Thyroid gland (tissue), 4 donors: ENCODE measurements around the gene PLPPR5. TPM values are rescaled to one million over a fixed set of nuclear protein-coding genes. Genes with fewer than 3 reads are reported as not detected.

ENCODE experiments used
- DNase-seq, 2 donors: peaks; one replicate each; pipeline ENCODE4 v3.0.0-alpha.2; 2019
- H3K27ac ChIP-seq, 3 donors: fragments of 200-600 bp; sonication (generic); 1 replicate in 2 of 3; 2 replicates in 1 of 3; pipeline ENCODE4 v1.5.1; 2016 to 2019; ENCODE audit warnings: mild to moderate bottlenecking in 1 of 3, moderate library complexity in 1 of 3
- H3K27me3 ChIP-seq: fragments of 200-600 bp; sonication (generic); one replicate; pipeline ENCODE4 v1.5.1; 2019
- H3K36me3 ChIP-seq, 2 donors: fragments of 200-600 bp; sonication (generic); one replicate each; pipeline ENCODE4 v1.5.1; 2016 to 2019
- H3K4me1 ChIP-seq, 2 donors: fragments of 200-600 bp; sonication (generic); one replicate each; pipeline ENCODE4 v1.5.1; 2017 to 2019
- H3K4me3 ChIP-seq, 3 donors: fragments of 200-600 bp; sonication (generic); replicated peaks in 1 of 3; 1 replicate in 2 of 3; 2 replicates in 1 of 3; pipeline ENCODE4 v1.5.1; 2016; ENCODE audit warnings: mild to moderate bottlenecking in 1 of 3
- H3K9me3 ChIP-seq: fragments of 200-600 bp; sonication (generic); one replicate; pipeline ENCODE4 v1.5.1; 2017
- POLR2A ChIP-seq, 2 donors: fragments of 450-650 bp; IDR thresholded peaks; one replicate each; pipeline ENCODE4 v1.6.1; 2017; ENCODE audit warnings: antibody characterized with exemption in 2 of 2, mild to moderate bottlenecking in 2 of 2, moderate library complexity in 1 of 2
- WGBS, 2 donors: methylation state at CpG; one replicate each; pipeline ENCODE4 v1.1.5; 2017; 5-methylcytosine and 5-hydroxymethylcytosine counted together
- intact Hi-C: fragments of 100-400 bp; cut with DNase I; formaldehyde crosslinking; loops from one replicate; pipeline ENCODE4 v1.15.1; 2023
- total RNA-seq, 4 donors: library from RNA; depleted of rRNA; stranded (reverse); fragments of >200 nt; gene quantifications; one replicate each; pipeline ENCODE4 v1.2.3, GENCODE V29; 2016
- TF ChIP-seq, protein P1 (sequence below), 6 experiments: fragments of 200-600 bp in 3 of 6; fragments of 450-650 bp in 3 of 6; sonication (generic) in 3 of 6; IDR thresholded peaks; one replicate each; pipeline ENCODE4 v1.5.1; 2016 to 2019; ENCODE audit warnings: antibody characterized with exemption in 6 of 6, mild to moderate bottlenecking in 2 of 6, inconsistent platforms in 1 of 6, moderate library complexity in 1 of 6

Gene PLPPR5
- total RNA-seq, 4 donors from 2014 or later = not detected

DNA sequence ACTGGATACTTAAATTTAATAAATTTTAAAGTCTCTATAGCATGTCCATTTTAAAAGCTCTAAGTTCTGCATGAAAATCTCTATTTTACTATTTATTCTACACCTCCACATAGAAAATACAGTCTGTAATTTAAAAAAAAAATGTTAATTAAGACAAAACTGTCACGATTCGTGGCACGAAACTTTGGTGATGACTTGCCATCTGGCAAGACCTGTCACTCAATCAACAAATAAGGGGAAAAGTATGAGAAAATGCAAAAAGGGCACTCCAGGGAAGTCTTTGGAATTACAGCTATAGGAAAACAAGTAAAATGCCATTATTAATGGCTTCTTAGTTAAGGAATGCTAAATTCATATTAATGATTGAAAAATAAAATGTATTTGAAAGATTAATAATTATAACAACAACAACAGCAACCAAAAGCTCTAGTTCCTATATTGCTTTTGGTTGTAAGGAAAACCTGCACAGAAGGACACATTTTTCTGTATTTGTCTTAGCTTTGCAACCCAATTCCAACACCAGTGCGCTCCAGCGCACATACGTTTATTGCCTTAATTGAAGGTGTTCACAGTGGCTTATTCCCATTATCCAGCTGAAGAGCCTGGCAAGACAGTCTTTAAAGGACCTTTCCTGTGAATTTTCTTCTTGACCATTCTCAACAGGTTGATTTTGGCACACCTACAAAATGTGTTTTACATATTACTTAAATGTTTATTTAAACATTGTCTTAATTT lies 107.8 kb downstream of the PLPPR5 start:
- no peaks in the 10 kb centered on the region for H3K9me3 ChIP-seq
- TF ChIP-seq, protein P1, sequence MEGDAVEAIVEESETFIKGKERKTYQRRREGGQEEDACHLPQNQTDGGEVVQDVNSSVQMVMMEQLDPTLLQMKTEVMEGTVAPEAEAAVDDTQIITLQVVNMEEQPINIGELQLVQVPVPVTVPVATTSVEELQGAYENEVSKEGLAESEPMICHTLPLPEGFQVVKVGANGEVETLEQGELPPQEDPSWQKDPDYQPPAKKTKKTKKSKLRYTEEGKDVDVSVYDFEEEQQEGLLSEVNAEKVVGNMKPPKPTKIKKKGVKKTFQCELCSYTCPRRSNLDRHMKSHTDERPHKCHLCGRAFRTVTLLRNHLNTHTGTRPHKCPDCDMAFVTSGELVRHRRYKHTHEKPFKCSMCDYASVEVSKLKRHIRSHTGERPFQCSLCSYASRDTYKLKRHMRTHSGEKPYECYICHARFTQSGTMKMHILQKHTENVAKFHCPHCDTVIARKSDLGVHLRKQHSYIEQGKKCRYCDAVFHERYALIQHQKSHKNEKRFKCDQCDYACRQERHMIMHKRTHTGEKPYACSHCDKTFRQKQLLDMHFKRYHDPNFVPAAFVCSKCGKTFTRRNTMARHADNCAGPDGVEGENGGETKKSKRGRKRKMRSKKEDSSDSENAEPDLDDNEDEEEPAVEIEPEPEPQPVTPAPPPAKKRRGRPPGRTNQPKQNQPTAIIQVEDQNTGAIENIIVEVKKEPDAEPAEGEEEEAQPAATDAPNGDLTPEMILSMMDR (IDR thresholded peaks at IDR 0.05) = no peak
- no peak for TF ChIP-seq POLR2A (IDR thresholded peaks at IDR 0.05)
- H3K36me3 ChIP-seq = no peaks in the 10 kb centered on the region
- H3K4me3 ChIP-seq = no peak overlapping the region
- H3K27ac ChIP-seq = no peak overlapping the region
- 92 to 93% methylated on average over 6 of the region's 6 CpGs for WGBS, 2 donors
- H3K27me3 ChIP-seq = no peaks in the 10 kb centered on the region
- DNase-seq = no peak
- intact Hi-C loops = no loop called here
- H3K4me1 ChIP-seq = no peaks in the 10 kb centered on the region

DNA sequence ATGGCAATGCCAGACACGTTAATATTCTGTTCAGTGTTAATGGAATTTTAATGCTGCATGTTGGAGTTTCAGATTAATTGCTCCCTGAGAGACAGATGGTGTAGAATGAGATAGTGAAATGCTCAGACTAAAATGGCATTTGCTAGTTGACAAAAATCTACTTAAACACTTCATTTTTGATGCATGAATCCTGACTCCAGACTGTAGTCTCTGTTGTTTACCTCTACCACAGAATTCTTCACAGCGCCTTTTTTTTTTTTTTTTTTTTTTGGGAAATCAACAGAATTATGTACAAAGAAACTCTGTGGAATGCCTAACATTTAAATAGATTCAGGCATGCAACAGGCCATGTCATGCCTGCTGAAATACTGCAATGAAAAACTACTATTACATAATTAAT lies 111.3 kb downstream of the PLPPR5 start:
- Histone ChIP-seq H3K4me3 (no peak overlapping the region), H3K4me1 (no peaks in the 10 kb centered on the region), H3K36me3 (no peaks in the 10 kb centered on the region), H3K9me3 (no peaks in the 10 kb centered on the region), H3K27me3 (no peaks in the 10 kb centered on the region), H3K27ac (no peak overlapping the region)
- no peak for DNase-seq
- intact Hi-C loops = no loop called here
- TF ChIP-seq, protein P1 (IDR thresholded peaks at IDR 0.05) = no peak
- no peak for TF ChIP-seq POLR2A (IDR thresholded peaks at IDR 0.05)
- 87% methylated on average over 2 of the region's 2 CpGs for WGBS, 2 donors

DNA sequence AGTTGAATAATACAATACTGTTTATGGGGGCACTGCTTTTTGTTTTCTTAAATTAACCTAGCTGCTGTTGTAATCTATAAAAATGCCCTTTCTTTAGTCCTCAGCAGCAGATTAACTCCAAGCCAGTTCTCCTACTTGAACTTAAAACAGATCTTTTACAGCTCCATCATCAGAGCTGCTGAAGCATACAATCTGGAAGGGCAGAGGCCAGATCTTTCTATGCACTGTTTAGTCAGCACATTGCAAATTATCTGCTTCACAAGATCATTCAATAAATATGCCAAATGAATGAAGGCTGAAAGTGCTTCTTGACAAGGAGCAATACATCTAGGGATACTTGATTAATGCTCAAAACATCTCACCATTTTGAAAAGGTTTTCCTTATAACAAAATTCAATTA lies 115.8 kb downstream of the PLPPR5 start:
- Histone ChIP-seq H3K27ac (no peak overlapping the region), H3K4me1 (no peaks in the 10 kb centered on the region), H3K36me3 (no peaks in the 10 kb centered on the region), H3K9me3 (no peaks in the 10 kb centered on the region), H3K4me3 (no peak overlapping the region), H3K27me3 (no peaks in the 10 kb centered on the region)
- TF ChIP-seq, protein P1 (IDR thresholded peaks at IDR 0.05) = no peak
- no peak for TF ChIP-seq POLR2A (IDR thresholded peaks at IDR 0.05)
- DNase-seq = no peak
- intact Hi-C loops = no loop called here

DNA sequence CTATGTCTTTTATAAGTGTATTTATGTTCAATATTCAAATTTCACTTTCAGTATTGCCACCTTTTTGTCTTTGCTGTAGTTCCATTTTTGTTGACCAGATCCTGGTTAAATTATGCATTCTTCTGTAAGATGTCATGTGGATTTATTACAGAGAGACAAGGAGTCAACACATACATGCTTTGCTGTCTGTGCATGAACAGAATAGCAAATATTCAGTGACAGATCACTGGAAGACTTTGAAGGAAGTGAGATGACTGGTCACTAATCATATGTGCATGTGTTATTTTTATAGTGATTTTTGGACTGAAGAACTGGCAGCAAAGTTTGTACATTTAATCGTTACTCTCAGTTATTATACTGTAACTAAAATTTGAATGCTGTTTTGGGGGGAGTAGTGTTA lies 117.2 kb downstream of the PLPPR5 start:
- WGBS, 2 donors = 73 to 74% methylated on average over 1 of the region's 1 CpG
- DNase-seq = no peak
- intact Hi-C loops = no loop called here

GRCh38 chr1:98884864-98885263 lies 119.8 kb downstream of the PLPPR5 start:
- H3K36me3 ChIP-seq = no peaks in the 10 kb centered on the region
- H3K9me3 ChIP-seq = no peaks in the 10 kb centered on the region
- TF ChIP-seq, protein P1 (IDR thresholded peaks at IDR 0.05) = no peak
- no peak for TF ChIP-seq POLR2A (IDR thresholded peaks at IDR 0.05)
- no peak for DNase-seq
- intact Hi-C loops = no loop called here
- H3K4me1 ChIP-seq = no peaks in the 10 kb centered on the region
- no peak overlapping the region for H3K4me3 ChIP-seq
- H3K27ac ChIP-seq = no peak overlapping the region
- H3K27me3 ChIP-seq = no peaks in the 10 kb centered on the region

More for the DNA sequence above, 117.2 kb downstream of the PLPPR5 start:
- Histone ChIP-seq H3K9me3 (no peaks in the 10 kb centered on the region), H3K4me3 (no peak overlapping the region), H3K27ac (no peak overlapping the region), H3K4me1 (no peaks in the 10 kb centered on the region), H3K36me3 (no peaks in the 10 kb centered on the region), H3K27me3 (no peaks in the 10 kb centered on the region)
- no peak for TF ChIP-seq POLR2A (IDR thresholded peaks at IDR 0.05)
- TF ChIP-seq, protein P1 (IDR thresholded peaks at IDR 0.05) = no peak
